ENCODE data around the gene OR2V1. TPM values are rescaled to one million over a fixed set of nuclear protein-coding genes. Genes with fewer than 3 reads are reported as not detected.

Gene OR2V1, protein sequence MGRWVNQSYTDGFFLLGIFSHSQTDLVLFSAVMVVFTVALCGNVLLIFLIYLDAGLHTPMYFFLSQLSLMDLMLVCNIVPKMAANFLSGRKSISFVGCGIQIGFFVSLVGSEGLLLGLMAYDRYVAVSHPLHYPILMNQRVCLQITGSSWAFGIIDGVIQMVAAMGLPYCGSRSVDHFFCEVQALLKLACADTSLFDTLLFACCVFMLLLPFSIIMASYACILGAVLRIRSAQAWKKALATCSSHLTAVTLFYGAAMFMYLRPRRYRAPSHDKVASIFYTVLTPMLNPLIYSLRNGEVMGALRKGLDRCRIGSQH
- not detected for total RNA-seq

DNA sequence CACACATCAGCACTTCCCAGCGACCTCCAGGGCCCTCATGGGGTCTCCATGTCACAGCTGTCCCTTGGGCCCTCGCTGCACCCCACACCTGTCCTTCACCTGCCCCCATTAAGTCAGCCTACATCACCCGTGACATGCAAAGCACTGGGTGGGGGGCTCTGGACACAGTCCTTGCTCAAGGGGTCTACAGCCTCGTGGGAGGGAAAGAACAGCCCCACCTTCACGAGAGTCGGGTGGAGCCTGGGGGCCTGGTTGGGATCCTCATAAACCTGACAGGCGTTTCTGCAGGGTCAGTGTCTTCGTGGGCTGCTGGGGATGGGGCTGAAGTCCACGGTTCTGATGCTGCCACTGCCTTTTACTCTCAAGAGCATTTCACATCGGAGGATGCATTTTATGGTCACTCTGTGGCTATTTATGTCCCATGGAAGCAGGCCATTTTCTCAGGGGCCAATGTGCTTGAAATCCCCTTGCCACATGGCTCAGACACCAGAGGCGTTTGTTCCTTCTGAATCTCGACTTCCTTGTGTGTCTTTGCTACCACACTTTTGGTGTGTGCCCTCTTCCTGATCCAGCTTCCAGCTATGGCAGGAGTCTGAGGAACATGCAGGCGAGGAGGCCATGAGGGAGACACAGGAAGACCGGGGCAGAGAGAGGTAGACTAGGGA lies at the start of gene OR2V1:
TSS of gene OR2V1 (minus strand) at position 338 of the 665 bp plus-strand sequence. CDS start 5,865 bp downstream, outside the sequence.
- TF ChIP-seq, protein P1, sequence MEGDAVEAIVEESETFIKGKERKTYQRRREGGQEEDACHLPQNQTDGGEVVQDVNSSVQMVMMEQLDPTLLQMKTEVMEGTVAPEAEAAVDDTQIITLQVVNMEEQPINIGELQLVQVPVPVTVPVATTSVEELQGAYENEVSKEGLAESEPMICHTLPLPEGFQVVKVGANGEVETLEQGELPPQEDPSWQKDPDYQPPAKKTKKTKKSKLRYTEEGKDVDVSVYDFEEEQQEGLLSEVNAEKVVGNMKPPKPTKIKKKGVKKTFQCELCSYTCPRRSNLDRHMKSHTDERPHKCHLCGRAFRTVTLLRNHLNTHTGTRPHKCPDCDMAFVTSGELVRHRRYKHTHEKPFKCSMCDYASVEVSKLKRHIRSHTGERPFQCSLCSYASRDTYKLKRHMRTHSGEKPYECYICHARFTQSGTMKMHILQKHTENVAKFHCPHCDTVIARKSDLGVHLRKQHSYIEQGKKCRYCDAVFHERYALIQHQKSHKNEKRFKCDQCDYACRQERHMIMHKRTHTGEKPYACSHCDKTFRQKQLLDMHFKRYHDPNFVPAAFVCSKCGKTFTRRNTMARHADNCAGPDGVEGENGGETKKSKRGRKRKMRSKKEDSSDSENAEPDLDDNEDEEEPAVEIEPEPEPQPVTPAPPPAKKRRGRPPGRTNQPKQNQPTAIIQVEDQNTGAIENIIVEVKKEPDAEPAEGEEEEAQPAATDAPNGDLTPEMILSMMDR (IDR thresholded peaks at IDR 0.05; ENCODE audit: low read depth), result no peak

DNA sequence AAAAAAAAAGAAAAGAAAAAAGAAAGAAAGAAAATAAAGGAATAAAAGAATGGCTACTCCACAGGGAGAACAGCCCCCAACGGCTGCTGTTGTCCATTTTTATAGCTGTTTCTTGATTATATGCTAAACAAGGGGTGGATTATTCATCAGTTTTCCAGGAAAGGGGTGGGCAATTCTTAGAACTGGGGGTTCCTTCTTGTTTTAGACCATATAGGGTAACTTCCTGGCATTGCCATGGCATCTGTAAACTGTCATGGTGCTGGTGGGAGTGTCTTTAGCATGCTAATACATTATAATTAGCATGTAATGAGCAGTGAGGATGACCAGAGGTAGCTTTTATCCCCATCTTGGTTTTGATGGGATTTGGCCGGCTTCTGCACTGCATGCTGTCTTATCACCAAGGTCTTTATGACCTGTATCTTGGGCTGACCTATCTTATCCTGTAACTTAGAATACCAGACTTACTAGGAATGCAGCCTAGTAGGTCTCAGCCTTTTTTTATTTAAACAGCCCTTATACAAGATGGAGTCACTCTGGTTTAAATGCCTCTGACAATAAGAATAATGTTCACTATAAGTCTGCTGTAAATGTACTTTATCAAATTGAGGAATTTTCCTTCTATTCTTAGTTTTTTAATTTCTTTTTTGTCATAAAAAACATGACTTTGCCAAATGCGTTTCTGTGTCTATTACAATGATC lies 45.4 kb upstream of the OR2V1 start:
- TF ChIP-seq, protein P1 (IDR thresholded peaks at IDR 0.05; ENCODE audit: low read depth), result no peak

DNA sequence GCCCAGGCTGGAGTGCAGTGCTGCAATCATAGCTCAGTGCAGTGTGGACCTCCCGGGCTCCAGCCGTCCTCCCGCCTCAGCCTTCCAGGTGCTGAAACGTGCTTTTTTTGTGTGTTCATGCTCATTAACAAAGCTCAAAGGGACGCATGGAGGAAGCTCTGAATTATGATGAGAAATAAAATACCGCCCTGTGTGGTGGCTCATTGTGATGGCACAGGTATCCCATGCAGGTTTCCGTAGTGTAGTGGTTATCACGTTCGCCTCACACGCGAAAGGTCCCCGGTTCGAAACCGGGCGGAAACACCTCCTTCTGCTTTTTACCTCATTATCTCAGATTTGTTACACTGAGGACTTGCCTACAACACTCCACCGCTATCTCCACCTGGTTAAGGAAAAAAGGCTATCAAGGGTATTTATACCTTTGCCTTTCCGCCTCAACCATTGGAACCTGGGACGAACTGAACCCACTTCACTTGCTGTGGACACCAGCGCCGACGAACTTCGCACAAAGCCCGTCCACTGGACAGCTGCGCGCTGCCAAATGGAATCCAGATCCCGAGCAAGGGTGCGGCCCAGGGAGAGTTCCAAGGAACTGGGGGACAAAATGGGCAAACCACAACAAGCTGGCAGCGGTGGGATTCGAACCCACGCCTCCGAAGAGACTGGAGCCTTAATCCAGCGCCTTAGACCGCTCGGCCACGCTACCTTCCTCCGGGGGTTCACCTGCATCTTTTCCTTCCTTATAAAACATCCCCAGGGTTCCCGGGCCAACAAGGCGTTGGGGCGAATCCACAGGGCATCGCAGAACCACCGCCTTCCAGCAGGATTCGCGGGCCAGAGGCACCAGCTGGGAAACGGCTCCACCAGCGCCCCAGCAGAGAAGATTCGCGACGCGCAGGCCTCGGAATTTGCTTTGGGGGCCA lies 42.7 kb upstream of the OR2V1 start:
- TF ChIP-seq, protein P1 (IDR thresholded peaks at IDR 0.05; ENCODE audit: low read depth), result no peak

DNA sequence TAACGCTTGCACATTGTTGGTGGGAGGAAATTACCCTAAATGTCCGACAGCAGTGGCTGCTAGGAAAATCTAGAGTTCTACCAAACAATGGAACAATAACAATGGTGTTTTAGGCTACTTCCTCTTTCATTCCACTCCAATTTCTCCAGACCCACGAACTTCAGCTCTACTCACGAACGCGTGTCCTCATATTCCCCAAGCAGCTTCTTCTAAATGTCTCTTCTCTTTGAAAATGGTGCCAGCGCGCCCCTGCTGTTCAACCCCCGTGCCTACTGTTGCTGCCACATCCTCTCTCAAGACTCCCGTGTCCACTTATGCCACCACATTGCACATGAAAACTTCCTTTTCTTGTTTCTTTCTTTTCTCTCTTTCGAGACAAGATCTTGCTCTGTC lies 42.1 kb upstream of the OR2V1 start:
- TF ChIP-seq, protein P1 (IDR thresholded peaks at IDR 0.05; ENCODE audit: low read depth), result no peak

DNA sequence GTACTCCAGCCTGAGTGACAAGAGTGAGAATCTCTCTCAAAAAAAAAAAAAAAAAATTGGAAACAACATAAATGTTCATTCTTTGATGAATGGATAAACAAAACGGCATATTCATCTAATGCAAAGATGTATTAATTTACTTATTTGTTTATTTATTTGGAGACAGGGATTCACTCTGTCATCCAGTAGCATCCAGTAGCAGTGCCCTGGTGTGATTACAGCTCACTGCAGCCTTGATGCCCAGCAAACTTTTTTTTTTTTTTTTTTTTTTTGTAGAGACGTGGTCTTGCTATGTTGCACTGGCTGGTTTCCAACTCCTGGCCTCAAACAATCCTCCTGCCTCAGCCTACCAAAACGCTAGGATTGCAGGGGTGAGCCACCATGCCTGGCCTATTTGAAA lies 40.8 kb upstream of the OR2V1 start:
- TF ChIP-seq, protein P1 (IDR thresholded peaks at IDR 0.05; ENCODE audit: low read depth), result no peak

DNA sequence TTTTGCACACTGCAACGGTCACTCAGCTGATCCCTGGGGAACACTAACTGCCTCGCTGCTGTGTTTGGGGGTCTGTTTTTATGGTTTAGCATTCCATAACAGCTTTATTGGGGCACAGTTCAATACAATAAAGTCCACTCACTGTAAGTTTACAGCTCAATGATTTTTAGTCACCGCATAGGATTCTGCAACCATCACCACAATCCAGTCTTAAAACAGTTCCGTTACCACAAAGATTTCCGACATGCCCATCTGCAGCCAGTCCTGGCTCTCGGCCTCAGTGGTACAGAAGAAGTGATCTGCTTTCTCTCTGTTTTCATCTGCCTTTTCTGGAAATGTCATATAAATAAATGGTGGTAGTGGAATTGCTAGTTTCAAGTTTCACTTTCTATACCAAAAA lies 40.0 kb upstream of the OR2V1 start:
- TF ChIP-seq, protein P1 (IDR thresholded peaks at IDR 0.05; ENCODE audit: low read depth), result no peak

Data from subcutaneous adipose tissue (tissue), 4 donors.